GM21367 (cell line): ENCODE results near the gene AMBN.
A peak's percentile ranks its signal among the peaks of the same experiment; 100 is the strongest.
"Not testable (repeated sequence)": the region's sequence is repeated elsewhere in the genome, so short reads cannot be mapped to it uniquely, and the experiment has no call there.

Experiments used
- ATAC-seq: cut with Tn5 transposase; IDR thresholded peaks from one replicate; pipeline ENCODE4 v1.9.1; 2021; ENCODE audit not compliant: unreplicated experiment

AMBN gene

DNA sequence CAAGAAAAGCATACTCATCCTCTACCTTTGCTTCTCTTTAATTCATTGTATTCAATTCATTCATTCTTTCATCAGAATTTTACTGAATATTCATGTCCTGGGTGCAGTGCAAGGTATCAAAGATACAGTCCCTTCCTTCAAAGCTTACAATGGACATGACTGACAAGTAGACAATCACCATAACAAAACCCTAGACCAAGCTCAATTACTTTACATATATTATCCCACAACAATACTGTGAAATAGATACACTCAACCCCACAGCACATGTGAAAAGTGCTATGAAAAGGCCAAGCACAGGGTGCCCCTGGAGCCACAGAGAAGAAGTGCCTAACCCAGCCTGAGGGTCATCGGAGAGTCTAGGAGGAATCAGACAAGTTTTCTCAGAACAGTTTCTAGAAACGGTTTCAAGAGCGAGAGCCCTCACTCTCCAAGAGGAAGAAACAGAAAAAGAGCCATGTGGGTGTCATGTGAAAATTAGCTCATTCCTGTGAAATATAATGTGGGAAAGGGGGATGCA lies 15.3 kb downstream of the AMBN start:
- no peak for ATAC-seq

DNA sequence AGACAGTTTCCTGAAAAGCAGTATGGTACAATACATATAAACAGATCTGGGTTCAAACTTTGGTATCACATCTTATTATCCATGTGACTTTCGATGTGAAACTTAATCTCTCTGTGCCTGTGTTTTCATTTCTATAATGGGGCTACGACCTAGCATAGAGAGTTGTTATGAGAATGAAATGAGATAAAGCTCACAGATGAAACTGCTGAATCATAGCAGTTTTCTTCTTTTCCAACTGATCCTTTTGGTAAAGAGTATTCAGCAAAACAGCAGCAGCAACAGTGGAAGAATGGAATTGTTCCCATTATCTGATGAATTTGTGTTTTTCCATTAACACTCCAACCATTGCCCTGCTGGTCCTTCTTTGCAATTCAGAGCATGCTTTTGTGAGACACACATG lies 16.3 kb downstream of the AMBN start:
- no peak for ATAC-seq

DNA sequence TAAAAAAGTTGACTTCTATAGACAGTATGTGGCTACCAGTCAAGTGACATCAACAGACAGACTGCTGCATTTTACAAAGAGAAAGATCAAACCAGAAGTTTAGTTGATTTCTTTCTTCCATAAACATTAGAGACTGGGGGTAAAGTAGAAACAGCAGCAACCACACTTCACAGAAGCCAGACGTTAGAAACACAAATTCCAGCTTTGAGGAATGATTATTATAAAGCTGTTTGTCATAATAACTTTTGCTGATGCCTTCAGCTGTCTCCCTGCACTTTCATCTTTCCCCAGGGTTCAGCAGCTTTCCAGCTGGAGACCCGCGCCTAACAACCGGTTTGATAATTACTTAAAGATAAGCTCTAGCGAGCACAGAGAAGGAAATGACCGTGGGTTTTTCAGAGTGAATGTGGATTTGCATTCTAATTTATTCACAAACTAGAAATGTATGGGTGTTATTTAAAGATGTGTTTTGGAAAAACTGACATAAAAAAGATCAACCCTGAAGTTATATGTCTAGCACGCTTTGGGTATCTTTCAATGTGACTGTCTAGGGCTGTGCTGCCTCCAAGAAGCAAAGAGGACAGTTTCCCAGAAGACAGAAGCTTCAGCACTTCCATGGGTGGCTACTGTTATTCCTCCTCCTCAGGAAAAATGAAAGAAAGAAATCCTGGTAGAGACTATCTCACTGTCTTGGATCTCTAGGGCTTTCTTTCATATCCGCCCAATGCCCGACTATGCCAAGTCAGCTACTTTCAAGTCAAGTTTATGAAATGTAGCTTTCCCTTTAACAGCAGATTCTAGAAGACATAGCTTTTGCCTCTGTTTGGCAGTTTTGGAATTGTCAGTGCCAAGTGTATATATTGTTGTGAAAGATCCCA lies 21.5 kb downstream of the AMBN start:
- no peak for ATAC-seq

DNA sequence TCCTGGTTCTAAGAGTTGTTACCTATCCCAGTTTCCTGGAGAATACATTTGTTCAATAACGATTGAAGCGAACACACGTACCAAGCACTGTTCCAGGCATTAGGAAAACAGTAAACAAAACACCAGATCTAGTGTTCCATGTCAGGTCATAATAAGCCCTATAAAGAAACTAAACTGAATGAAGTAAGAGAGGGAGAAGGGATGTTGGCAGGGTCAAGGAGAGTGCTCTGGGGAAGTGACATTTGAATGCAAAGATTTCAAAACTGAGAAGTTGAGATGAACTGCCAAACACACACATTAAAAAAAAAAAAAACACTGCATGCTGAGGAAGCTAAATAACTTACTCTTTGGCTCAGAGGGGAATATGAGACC lies 22.1 kb downstream of the AMBN start:
- no peak for ATAC-seq

DNA sequence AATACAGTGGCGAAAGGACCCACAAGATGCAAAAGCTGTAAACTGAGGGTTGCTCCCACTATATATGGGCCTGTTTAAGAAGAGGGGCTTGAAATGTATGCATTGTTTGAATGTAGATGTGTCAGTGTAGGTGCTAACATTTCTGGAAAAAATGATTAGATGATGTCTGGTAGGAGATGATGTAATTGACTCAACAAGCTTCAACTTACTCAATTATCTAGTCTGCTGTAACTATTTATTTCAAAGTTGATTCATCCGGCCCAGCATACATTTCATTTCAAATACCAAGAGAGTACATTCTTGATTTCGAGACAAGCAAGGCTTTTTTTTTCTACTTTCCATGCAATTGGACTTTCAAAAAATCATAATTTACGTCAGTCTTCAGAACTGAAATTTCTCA lies 27.2 kb downstream of the AMBN start:
- no peak for ATAC-seq

DNA sequence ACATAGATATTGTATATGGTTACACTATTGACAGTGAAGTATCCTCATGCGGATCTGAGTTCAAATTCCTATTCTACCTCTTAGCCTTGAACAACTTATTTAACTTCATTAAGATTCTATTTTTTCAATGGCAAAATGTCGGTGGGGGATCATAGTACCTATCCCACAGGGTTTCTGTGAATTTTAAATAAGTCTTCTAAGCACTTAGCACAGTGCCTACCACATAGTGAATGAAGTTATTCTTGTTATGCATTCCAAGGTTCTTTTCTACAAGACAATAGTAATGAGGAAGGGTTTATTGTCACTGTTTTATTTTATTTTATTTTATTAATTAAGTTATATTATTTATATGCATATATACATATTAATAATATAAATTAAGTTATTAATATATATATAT lies 27.7 kb downstream of the AMBN start:
- ATAC-seq = no peak

DNA sequence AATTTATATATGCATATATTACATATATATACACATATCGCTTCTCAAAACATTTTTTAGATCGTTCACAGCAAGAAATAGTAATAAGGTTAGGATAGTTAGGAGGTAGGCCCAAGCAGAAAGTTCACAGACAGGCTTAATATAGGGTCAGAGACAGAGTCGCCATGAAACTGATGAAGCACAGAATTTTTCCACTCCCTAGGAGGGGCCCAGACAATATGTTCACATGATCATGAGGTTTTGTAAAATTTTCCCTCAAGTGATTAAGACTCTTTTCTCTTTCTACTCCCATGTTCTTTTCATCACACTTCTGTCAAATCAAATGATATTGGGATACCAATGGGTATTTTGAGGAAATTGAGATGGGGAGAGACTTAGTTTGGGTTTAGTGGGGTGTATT lies 31.3 kb downstream of the AMBN start:
- no peak for ATAC-seq

DNA sequence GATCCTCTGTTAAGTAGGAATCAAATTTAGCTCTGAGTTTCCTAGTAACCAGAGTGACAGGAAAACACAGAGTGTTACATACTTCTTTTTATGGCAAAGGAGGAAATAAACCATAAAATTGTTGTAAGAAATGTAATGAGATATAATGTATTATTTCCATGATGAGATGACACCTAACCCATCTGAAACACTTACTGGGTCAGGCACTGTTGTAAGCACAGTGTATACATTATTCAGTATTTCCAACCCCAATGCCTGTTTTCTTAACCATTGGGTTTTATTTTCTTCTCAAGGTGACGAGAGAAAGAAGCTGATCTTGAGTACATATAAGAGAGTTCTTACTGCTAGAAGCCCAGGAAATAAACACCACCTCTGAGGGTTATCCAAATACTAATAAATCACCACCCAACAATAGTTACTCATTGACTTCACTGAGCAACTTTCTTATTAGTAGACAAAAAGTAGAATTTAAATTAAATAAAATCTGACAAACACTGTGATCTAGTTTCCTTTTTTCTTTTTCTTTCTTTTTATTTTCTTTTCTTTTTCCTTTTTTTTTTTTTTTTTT lies 32.3 kb downstream of the AMBN start:
- no peak for ATAC-seq

DNA sequence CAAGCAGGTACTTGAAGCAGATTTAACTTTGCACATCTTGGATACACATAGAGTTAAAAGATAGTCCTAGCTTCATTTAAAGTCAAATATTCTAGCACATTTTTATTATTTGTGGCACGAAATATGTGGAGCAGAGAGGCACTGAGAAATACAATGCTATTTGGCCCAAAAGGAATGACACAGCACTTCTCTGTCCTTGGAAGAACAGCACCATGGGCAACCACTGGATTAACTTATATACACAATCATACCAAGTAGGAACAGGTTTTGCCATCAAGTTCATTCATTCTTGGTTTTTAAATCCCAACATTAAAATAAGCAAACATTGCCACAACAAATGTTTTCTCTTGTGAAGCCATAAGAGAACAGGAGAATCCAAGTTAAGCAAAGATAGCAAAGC lies 35.6 kb downstream of the AMBN start:
- ATAC-seq = no peak

DNA sequence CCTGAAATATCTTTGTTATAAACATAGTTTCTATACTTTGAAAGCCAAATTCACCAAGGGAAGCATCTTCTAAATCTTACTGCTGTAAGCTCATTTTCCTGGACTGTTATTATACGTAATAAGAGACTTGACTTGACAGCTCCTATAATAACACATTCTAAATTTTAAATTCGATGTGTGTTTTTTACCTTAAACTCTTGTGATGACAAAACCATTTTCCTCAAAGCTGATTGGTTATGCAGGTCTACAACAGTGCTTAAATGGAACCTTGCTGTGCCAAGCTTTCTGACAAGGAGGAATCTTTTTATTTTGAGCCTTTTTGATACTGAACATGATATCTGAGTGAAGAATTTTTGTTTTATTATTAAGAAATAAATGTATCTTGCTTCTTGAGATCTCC lies 36.4 kb downstream of the AMBN start, which contains the start of gene ENAM:
Gene ENAM (plus strand): TSS at position 301 of the 400 bp plus-strand sequence. CDS start 757 bp downstream, outside the sequence.
- ATAC-seq = no peak

DNA sequence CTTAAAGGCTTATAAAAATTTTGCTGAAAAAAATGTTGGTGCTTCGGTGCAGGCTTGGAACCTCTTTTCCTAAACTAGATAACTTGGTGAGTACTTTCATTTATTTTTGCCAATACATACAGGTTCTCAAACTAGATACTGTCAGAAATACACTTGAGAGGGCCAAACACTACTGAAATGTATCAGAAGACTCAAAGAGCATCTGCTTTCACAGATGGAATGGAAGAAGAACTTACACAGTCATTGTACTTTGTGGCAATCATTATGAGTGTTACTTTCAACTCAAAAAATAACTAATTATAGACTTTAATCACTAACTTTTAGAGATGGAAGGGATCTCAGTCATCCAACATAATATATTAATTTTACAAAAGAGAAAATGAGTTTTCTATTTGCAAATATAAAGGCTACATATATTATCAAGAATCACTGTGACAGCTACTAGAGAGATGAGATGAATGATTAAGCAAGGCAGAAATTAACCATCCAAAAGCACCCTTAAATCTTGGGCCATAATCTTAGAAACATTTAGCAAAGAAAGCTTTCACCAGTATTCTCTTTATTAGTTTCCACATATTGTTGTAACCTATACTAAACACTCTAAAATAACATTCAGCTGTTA lies 37.5 kb downstream of the AMBN start:
- no peak for ATAC-seq

DNA sequence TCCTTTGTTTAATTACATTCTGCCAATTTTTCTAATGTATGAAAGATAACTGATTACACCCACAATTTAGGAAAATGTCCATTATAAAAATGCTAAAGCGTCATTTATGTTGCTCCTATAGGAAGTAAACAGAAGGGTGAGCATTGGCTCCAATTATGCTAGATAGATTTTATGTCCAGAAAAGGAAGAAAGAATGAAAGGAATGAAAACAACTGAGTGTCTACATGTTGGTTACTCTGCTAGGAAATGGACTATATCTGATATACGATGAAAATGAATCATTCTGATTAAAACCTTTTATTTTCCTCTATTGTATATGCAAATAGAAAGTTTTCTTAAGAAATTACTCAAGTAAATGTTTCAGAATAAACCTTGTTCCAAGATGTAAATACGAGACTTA lies 38.1 kb downstream of the AMBN start:
- ATAC-seq = no peak

DNA sequence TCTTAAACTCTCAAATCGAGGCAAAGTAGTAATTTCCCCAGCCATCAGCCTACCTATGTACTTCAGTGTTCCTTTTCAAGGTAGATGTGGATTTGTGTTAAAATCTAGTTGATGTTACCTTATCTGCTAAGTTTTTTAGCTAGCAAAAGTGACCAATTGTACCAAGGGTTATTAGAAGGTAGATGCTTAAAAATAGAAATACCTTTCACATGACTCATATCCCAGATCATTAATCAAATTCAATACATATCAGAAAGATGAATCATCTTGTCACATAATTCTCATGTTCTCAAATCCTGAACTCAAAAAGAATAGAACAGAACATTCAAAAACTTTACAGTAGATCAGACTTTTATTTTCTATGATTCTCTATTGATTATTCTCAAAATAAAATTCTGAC lies 40.0 kb downstream of the AMBN start:
- no peak for ATAC-seq

DNA sequence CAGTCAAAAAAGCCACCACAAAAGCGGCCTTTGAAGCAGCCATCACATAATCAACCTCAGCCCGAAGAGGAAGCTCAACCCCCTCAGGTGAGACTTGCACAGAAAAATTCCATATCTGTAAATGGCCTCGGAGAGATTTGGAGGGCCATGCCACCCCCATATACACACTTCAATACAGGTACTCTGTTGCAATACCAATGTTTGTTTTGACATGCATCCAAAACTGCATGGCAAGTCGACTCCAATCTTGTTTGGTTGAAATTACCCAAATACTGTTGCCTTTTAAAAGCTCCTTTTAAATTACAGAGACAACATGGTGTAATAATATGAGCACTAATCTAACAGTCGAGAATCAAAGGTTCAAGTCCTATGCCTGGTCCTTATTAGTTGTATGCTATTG lies 42.4 kb downstream of the AMBN start:
- ATAC-seq = no peak

DNA sequence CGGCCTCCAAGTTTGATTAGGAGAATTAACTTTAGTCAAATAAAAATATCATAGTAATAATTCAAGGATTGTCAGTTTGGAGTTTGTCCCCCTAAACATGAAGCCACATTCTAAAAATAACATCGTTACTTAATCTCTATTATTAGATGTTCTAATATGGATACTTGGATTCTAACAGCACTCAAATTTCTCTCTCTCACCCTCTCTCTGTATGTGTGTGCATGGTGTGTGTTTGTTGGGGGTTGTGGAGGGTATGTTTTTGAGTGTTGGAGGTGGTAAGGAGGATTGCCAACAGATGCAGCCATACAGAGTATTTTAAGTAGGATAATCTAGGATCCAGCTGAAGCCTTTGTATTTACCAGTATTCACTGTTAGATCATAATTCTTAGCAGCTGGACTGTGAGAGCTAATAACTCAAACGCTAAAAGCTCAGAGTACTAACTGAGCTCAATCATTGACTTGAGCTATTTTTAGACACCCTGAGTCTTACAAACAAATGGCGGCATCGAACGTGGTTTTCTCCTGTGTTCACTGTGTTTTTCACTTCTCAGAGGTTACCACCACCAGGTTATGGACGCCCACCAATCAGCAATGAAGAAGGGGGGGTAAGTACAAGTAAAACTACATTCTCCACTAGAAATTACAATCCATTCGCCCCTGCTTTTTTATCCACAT lies 45.3 kb downstream of the AMBN start:
- no peak for ATAC-seq

DNA sequence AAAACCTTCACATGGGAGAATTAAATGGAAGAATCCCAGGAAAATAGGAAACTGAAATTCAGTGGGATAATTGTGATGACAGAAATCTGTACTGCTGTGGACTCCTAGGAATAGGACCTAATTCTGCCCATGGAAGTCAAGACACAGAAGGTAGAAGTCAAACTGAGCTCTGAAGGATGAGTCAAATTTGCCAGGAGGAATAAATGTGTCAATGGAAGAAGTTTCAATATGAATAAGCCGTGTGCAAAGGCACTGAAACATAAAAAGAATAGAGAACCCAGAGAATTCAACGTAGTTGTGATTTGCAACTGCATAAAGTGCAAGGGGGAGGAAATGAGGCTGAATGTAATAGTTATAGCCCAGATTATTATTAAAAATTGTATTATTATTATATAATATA lies 48.1 kb downstream of the AMBN start:
- ATAC-seq = no peak

DNA sequence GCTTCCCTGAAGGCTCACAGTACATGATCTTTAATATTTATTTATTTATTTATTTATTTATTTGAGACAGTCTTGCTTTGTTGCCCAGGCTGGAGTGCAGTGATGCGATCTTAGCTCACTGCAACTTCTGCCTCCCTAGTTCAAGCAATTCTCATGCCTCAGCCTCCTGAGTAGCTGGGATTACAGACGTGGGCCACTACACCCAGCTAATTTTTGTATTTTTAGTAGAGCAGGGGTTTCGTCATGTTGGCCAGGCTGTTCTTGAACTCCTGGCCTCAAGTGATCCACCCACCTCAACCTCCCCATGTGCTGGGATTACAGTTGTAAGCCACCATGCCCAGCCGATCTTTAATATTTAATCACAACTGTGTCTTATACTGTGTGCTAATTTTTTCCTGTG lies 58.7 kb downstream of the AMBN start:
- not testable (repeated sequence) for ATAC-seq

DNA sequence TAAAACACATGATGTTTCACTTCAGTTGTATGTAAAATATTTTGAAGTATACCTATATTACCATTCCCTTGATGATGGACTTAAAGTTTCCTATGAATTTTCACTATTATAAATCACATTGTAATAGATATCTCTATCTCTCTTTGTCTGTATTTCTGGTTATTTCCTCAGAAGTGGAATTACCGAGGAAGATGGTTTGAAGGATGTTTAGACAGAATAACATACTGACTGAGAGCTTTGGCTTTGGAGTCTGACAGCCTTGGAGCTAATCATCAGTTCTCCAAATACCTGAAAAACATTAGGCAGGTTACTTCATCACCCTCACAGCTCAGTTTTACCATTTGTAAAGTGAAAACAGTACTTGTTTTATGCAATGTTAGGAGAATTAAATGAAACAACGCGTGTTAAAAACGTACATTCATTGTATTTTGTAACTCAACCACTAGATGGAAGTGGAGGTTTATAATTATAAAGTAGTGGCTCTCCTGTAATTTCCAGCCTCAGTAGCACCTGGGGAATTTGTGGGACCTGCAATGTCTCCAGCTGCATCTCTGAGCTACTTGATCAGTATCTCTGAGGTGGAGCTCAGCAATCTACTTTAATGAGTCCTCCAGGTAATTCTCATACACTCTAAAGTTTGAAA lies 59.9 kb downstream of the AMBN start:
- ATAC-seq = peak; percentile 55

DNA sequence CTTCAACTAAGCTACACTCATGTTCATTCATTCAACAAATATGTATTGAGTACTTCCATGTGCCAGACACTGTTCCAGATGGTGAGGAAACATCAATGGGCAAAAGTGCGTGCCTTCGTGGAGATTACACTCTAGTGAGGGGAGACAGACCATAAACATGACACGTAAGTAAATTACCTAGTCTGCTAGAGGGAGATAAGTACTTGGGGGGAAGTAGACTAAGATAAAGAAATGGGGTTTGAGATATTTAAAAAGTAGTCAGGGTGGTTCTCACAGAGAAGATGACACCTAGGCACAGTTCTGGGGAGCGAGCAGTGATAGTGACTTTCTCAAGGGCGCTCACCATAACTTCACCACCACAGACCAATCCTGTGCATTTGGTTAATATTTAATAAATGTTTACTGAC lies 62.6 kb downstream of the AMBN start:
- no peak for ATAC-seq
